B cell (primary cell): Measurements from ENCODE around the gene CDC42BPG. TPM values are rescaled to one million over a fixed set of nuclear protein-coding genes. Genes with fewer than 3 reads are reported as not detected.
A peak's percentile ranks its signal among the peaks of the same experiment; 100 is the strongest.

ENCODE experiments used
- ATAC-seq: fragments of 200-7000 bp; cut with Tn5 transposase; one replicate; pipeline ENCODE4 v1.10.0; 2021; ENCODE audit warnings: low read depth, mild to moderate bottlenecking, moderate number of reproducible peaks, moderate library complexity
- CTCF ChIA-PET: fragments of 350-600 bp; sonication (Branson Sonifier 250); formaldehyde crosslinking; loops from one replicate; lab custom pipeline; 2021; ENCODE audit warnings: antibody characterized with exemption, inconsistent platforms; lab: Charles Lee
- POLR2A ChIA-PET: fragments of 350-600 bp; sonication (Branson Sonifier 250); formaldehyde crosslinking; loops from one replicate; lab custom pipeline; 2021; ENCODE audit warnings: antibody characterized with exemption; lab: Charles Lee
- DNase-seq: peaks from one replicate; pipeline ENCODE4 v3.0.0; 2013
- H2AFZ ChIP-seq: 2 replicates; pipeline ENCODE4 v1.6.1; 2012; ENCODE audit warnings: mild to moderate bottlenecking, low read depth, low read length; ENCODE audit not compliant: insufficient read depth, poor library complexity, severe bottlenecking
- H3K27ac ChIP-seq, 2 donors: 1 replicate in 1 of 2; 2 replicates in 1 of 2; pipeline ENCODE4 v1.5.1; 2012 to 2013; ENCODE audit warnings: low read length in 2 of 2, mild to moderate bottlenecking in 2 of 2, moderate library complexity in 1 of 2
- H3K27me3 ChIP-seq, 4 experiments: fragments of 200-600 bp in 1 of 4; sonication (generic) in 1 of 4; replicated peaks in 1 of 4; 1 replicate in 2 of 4; 2 replicates in 2 of 4; pipeline versions ENCODE4 v1.6.1 to v1.7.0; 2013 to 2016; ENCODE audit warnings: low read length in 3 of 4, mild to moderate bottlenecking in 2 of 4, mixed read lengths in 1 of 4, moderate library complexity in 1 of 4; ENCODE audit not compliant: insufficient read depth in 4 of 4, control insufficient read depth in 3 of 4; ENCODE audit errors: control extremely low read depth in 1 of 4
- H3K36me3 ChIP-seq, 2 experiments: replicated peaks in 1 of 2; 1 replicate in 1 of 2; 2 replicates in 1 of 2; pipeline versions ENCODE4 v1.6.1 to v1.7.1; 2013; ENCODE audit warnings: low read length in 1 of 2; ENCODE audit not compliant: insufficient read depth in 2 of 2, control insufficient read depth in 1 of 2; ENCODE audit errors: control extremely low read depth in 1 of 2, extremely low read depth in 1 of 2
- H3K4me1 ChIP-seq, 2 donors: fragments of 200-600 bp in 1 of 2; sonication (generic) in 1 of 2; 1 replicate in 1 of 2; 2 replicates in 1 of 2; pipeline versions ENCODE4 v1.5.1 to v1.6.1; 2013 to 2017; ENCODE audit warnings: low read length in 2 of 2; ENCODE audit not compliant: control insufficient read depth in 2 of 2, insufficient read depth in 2 of 2
- H3K4me2 ChIP-seq: replicated peaks from 2 replicates; pipeline ENCODE3; 2012; ENCODE audit warnings: mild to moderate bottlenecking, low read depth, low read length; ENCODE audit not compliant: poor library complexity, severe bottlenecking
- H3K4me3 ChIP-seq, 5 experiments: fragments of 200-600 bp in 1 of 5; sonication (generic) in 1 of 5; 1 replicate in 3 of 5; 2 replicates in 2 of 5; pipeline versions ENCODE4 v1.5.1 to v1.7.0; 2011 to 2016; ENCODE audit warnings: low read length in 4 of 5, mild to moderate bottlenecking in 4 of 5, low read depth in 2 of 5, control low read depth in 1 of 5, moderate library complexity in 1 of 5; ENCODE audit not compliant: insufficient read depth in 1 of 5; ENCODE audit errors: control extremely low read depth in 1 of 5, extremely low read depth in 1 of 5
- H3K79me2 ChIP-seq: fragments of 200-600 bp; sonication (generic); one replicate; pipeline ENCODE4 v1.6.0; 2016; ENCODE audit warnings: low read length; ENCODE audit not compliant: control insufficient read depth, insufficient read depth
- H3K9ac ChIP-seq: fragments of 200-600 bp; sonication (generic); 2 replicates; pipeline ENCODE4 v1.6.1; 2017; ENCODE audit warnings: mild to moderate bottlenecking, low read length, moderate library complexity
- H3K9me3 ChIP-seq, 3 donors: one replicate each; pipeline versions ENCODE4 v1.6.1 to v1.7.1; 2013; ENCODE audit warnings: low read length in 2 of 3; ENCODE audit not compliant: control insufficient read depth in 2 of 3, insufficient read depth in 1 of 3; ENCODE audit errors: control extremely low read depth in 1 of 3
- H4K20me1 ChIP-seq: 2 replicates; pipeline ENCODE4 v1.6.0; 2012; ENCODE audit warnings: mild to moderate bottlenecking, low read length; ENCODE audit not compliant: insufficient read depth, control insufficient read depth, poor library complexity, severe bottlenecking
- H3K27ac Mint-ChIP-seq: one replicate; pipeline ENCODE4 v1.8.0; 2021; ENCODE audit warnings: mixed read lengths
- H3K27me3 Mint-ChIP-seq: one replicate; pipeline ENCODE4 v1.8.0; 2021; ENCODE audit warnings: mixed read lengths
- H3K4me1 Mint-ChIP-seq: one replicate; pipeline ENCODE4 v1.8.0; 2021; ENCODE audit warnings: mixed read lengths
- H3K4me3 Mint-ChIP-seq: one replicate; pipeline ENCODE4 v1.8.0; 2021; ENCODE audit warnings: mixed read lengths
- H3K9me3 Mint-ChIP-seq: one replicate; pipeline ENCODE4 v1.8.0; 2022; ENCODE audit warnings: mixed read lengths; ENCODE audit not compliant: insufficient read depth
- CTCF ChIP-seq: fragments of 200-600 bp; IDR thresholded peaks from one replicate; pipeline ENCODE4 v1.8.0; 2022; ENCODE audit warnings: antibody characterized with exemption, mild to moderate bottlenecking
- EZH2 ChIP-seq: IDR thresholded peaks from 2 replicates; pipeline ENCODE4 v1.6.1; 2012; ENCODE audit warnings: borderline replicate concordance, low read depth, mild to moderate bottlenecking, moderate library complexity, low read length; ENCODE audit not compliant: insufficient read depth, poor library complexity, severe bottlenecking
- WGBS: methylation state at CpG from one replicate; pipeline ENCODE4 v1.1.5; 2013; ENCODE audit warnings: missing lambda C conversion rate; ENCODE audit not compliant: insufficient coverage; 5-methylcytosine and 5-hydroxymethylcytosine counted together
- intact Hi-C: fragments of 100-400 bp; cut with micrococcal nuclease; formaldehyde crosslinking; loops from one replicate; pipeline ENCODE4 v1.10.0; 2022
- polyA plus RNA-seq: library from polyadenylated mRNA; depleted of rRNA; stranded (reverse); fragments of >200 nt; gene quantifications from 2 replicates; pipeline ENCODE4 v1.2.3, GENCODE V29; 2012
- total RNA-seq, 2 donors: library from RNA; stranded (reverse); fragments of 120-200 nt in 1 of 2; gene quantifications; 1 replicate in 1 of 2; 2 replicates in 1 of 2; pipeline versions ENCODE4 v1.2.3 to v1.2.4, GENCODE V29; 2013 to 2022

CDC42BPG gene
- total and polyA plus RNA-seq, 2 donors (not counting 1 experiment from before 2014, with no cell fraction given): 3.7 to 8.7 TPM

GRCh38 chr11:64814712-64815187 is 29.7 kb downstream of the CDC42BPG start:
- no peak for TF ChIP-seq CTCF
- TF ChIP-seq EZH2: no peak
- Mint-ChIP-seq H3K4me3 (peak overlapping the region; percentile 34), H3K27me3 (no peaks in the 10 kb centered on the region), H3K9me3 (no peaks in the 10 kb centered on the region), H3K4me1 (peaks cover 28% of the 10 kb centered on the region), H3K27ac (peak overlapping the region; percentile 89)
- Histone ChIP-seq H3K27me3 (no peaks in the 10 kb centered on the region), H3K4me2 (peak overlapping the region; percentile 14), H3K9ac (no peak overlapping the region), H3K27ac (no peak overlapping the region), H3K4me1 (peaks cover 7 to 22% of the 10 kb centered on the region in 2 donors), H4K20me1 (no peaks in the 10 kb centered on the region), H3K36me3 (no peaks in the 10 kb centered on the region), H2AFZ (peak overlapping the region; percentile 14), H3K4me3 (no peak overlapping the region), H3K79me2 (no peaks in the 10 kb centered on the region), H3K9me3 (no peaks in the 10 kb centered on the region)
- intact Hi-C loops: no loop called here
- POLR2A ChIA-PET: interaction anchor here (0.8 to 1.4 kb wide), 3 partner anchors 12 to 35 kb away, joined by 3 to 10 read pairs (median 8); partner anchors contain the start of genes CDC42BPG and MAP4K2
- CTCF ChIA-PET: interaction anchor here (0.7 to 1.2 kb wide), 2 partner anchors 36 to 70 kb away, joined by 3 read pairs; partner anchors contain the start of gene RASGRP2
- WGBS: 6% methylated on average over 6 of the region's 7 CpGs
- DNase-seq (peak; percentile 73), ATAC-seq (peak; percentile 39)

GRCh38 chr11:64813826-64814225 is 30.6 kb downstream of the CDC42BPG start:
- no peaks in the 10 kb centered on the region for H3K27me3 Mint-ChIP-seq
- Histone ChIP-seq H3K27me3 (no peaks in the 10 kb centered on the region), H3K4me3 (no peak overlapping the region), H3K9ac (no peak overlapping the region), H3K79me2 (peaks cover 7% of the 10 kb centered on the region), H3K9me3 (no peaks in the 10 kb centered on the region), H3K4me1 (peaks cover 15 to 31% of the 10 kb centered on the region in 2 donors), H3K36me3 (no peaks in the 10 kb centered on the region), H2AFZ (no peak overlapping the region), H4K20me1 (no peaks in the 10 kb centered on the region), H3K27ac (no peak overlapping the region), H3K4me2 (no peak overlapping the region)
- peaks cover 34% of the 10 kb centered on the region for H3K4me1 Mint-ChIP-seq
- WGBS: 90% methylated on average over 5 of the region's 5 CpGs
- peak overlapping the region; percentile 15 for H3K4me3 Mint-ChIP-seq
- ChIA-PET CTCF (interaction anchor here (0.7 kb wide), 1 partner anchor 473 kb away, joined by 3 read pairs; no protein-coding TSS in a partner anchor), POLR2A (interaction anchor here (0.6 to 0.7 kb wide), 3 partner anchors 33 to 941 kb away, joined by 3 to 7 read pairs (median 3); no protein-coding TSS in a partner anchor)
- ATAC-seq: no peak
- no peak for TF ChIP-seq EZH2
- no peak for TF ChIP-seq CTCF
- peak overlapping the region; percentile 48 for H3K27ac Mint-ChIP-seq
- DNase-seq: no peak
- intact Hi-C loops: no loop called here
- H3K9me3 Mint-ChIP-seq: no peaks in the 10 kb centered on the region
